HG03103 (cell line): Measurements from ENCODE around the gene DNAJC6.
"Not testable (repeated sequence)": the region's sequence is repeated elsewhere in the genome, so short reads cannot be mapped to it uniquely, and the experiment has no call there.

ENCODE experiments used
- ATAC-seq: cut with Tn5 transposase; IDR thresholded peaks from one replicate; pipeline ENCODE4 v1.9.1; 2021; ENCODE audit warnings: low read depth; ENCODE audit not compliant: unreplicated experiment

The DNAJC6 gene

DNA sequence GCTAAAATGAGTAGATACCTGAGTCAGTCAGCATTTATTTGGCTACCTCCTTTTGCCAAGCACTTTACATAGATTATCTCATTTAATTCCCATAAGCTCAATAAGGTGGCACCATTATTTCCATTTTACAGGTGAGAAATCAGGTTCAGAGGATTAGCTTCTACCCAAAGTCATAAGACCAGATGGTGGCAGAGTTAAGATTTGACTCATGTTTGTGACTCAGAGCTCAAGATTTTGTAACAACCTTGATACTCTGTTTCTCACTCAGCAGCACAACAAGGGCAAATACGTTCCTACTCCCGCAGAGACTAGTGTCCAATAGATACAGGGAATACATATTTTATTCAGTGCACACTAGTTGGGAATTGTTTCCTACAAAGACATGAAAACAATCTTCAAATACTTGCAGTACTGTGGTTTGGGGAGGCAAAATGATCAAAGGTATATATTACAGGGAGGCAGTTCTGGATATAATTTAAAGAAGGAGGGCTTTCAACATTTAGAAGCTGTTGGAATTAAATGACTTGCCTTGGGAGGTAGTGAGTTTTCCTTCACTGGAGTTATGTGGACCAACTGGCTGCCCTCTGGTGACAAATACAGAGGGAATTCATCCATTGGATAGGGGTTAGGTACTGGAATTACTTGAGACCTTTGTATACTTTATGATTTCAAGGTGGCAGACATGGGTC, 114.7 kb downstream of the DNAJC6 start:
- no peak for ATAC-seq

DNA sequence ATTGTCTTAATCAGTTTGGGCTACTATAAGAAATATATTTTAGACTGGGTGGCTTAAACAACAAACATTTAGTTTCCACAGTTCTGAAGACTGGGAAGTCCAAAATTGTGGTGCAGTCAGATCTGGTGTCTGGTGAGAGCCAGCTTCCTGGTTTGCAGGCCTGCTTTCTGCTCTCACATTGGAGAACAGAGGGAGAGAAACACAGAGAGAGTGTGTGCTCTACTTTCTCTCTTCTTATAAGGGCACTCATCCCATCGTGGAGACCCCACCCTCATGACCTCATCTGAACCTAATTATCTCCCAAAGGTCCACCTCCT, 115.2 kb downstream of the DNAJC6 start:
- no peak for ATAC-seq

DNA sequence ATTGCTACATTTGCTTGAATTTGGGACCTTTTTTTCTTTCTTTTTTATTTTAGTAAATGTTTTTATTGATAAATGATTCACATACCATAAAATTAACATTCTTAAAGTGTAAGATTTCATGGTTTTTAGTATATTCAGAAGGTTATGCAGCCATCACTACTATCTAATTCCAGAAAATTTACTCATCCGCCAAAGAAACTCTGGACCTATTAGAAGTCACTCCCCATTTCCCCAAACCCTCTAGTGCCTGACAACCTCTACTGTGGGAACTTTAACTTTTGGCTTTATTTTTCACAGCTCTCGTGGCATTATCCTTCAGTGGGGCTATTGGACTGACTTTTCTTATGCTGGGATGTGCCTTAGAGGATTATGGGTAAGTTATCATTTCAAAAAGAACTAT, 115.7 kb downstream of the DNAJC6 start:
- no peak for ATAC-seq

GRCh38 chr1:65425697-65426096, 116.4 kb downstream of the DNAJC6 start:
- no peak for ATAC-seq

- no peak for ATAC-seq
These were observed 119.7 kb downstream of the DNAJC6 start for GRCh38 chr1:65429078-65429477.

DNA sequence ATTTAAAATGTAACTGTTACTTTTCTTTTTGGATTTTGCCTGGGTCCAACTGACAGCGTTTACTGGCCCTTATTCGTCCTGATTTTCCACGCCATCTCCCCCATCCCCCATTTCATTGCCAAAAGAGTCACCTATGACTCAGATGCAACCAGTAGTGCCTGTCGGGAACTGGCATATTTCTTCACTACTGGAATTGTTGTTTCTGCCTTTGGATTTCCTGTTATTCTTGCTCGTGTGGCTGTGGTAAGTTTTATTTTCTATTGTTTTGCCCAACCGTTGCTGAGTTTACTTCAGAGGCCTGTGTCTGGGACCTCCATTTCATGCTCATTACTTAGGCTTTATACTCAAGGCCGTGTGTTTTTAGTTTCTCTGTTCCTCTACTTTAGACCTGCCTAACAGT, 120.5 kb downstream of the DNAJC6 start:
- no peak for ATAC-seq

GRCh38 chr1:65431111-65431705, 121.9 kb downstream of the DNAJC6 start:
- ATAC-seq = peak; percentile 63

DNA sequence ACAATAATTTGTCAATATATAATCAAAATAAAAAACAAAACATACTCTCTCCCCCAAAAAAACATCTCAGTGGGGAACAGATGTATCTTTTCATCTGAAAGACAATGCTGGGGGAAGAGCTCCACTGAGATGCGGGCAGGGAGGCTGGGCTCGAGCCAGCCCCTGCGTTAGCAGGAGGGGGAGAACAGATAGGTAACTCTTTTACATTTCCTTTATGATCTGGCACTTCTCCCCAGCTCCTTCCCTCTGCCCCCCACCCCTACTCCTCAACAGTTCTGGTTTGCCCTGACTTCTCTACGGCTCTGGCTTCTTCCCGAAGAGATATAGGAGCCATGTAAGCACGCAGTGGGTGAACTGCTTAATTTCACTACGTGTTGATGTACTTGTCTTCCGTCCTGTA, 123.6 kb downstream of the DNAJC6 start:
- ATAC-seq = no peak

- ATAC-seq = no peak
These were observed 124.9 kb downstream of the DNAJC6 start for GRCh38 chr1:65434255-65434654.

DNA sequence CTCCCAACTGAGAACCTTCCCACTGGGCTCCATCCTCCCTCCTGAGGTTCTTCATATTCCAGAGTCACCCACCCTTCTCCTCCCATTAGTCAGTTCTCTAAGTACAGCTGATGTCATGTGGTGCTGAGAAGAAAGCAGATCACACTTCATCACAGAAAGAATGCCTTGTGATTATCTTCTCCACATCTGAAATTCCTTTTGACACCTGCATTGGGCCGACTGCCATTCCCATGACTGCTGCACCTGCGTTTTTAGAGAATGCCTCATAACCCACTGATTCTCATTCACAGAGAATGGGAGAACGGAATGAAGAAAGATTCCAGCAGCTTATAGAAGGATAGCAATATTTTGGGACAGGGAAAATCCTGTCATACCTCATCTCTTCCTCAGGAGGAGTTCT, 125.4 kb downstream of the DNAJC6 start:
- no peak for ATAC-seq

GRCh38 chr1:65435987-65436386, 126.6 kb downstream of the DNAJC6 start:
- no peak for ATAC-seq

DNA sequence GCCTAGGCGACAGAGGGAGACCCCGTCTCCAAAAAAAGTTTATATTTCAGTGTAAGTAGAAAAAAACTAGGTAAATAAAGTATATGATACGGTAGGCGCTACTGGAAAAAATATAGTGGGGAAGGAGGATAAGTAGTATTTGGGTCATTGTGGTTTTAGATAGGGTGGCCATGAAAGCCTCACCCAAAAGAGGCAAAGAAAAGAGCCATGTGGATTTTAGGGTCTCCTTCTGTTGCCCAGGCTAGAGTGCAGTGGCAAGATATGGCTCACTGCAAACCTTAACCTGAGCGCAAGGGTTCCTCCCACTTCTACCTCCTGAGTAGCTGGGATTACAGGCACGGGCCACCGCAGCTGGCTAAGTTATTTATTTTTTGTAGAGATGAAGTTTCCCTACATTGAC, 128.3 kb downstream of the DNAJC6 start:
- ATAC-seq = no peak

DNA sequence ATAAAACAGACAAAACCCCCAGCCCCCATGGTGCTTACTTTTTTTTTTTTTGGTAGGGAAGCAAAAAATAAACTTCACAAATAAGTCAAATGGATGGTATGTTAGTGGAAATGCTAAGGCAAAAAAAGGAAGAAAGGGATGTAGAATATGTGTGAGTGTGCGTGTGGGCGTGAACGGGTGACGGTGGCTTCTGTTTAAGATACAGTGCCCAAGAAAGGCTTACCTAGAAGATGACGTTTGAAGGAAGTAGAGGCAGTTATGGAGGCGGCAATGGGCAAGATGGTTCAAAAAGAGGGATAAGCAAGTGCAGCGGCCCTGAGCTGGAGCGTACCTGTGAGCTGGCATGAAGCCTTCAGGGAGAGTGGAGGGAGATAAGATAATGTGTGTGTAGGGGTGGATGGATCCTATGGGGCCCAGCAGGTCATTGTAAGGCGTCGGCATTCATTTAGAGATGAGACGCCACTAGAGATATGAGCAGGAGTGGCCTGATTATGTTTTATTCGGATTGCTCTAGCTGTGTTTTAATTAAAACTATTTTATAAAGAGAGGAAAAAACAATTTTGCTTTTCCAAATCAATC, 131.1 kb downstream of the DNAJC6 start:
- ATAC-seq = no peak

- no peak for ATAC-seq
These were observed 131.6 kb downstream of the DNAJC6 start for GRCh38 chr1:65440915-65441314.

- no peak for ATAC-seq
These were observed 132.1 kb downstream of the DNAJC6 start for GRCh38 chr1:65441464-65441863.

- no peak for ATAC-seq
These were observed 133.1 kb downstream of the DNAJC6 start for GRCh38 chr1:65442442-65442841.

GRCh38 chr1:65443647-65444046, 134.3 kb downstream of the DNAJC6 start:
- no peak for ATAC-seq

- no peak for ATAC-seq
These were observed 134.8 kb downstream of the DNAJC6 start for GRCh38 chr1:65444128-65444640.

GRCh38 chr1:65445837-65446236, 136.5 kb downstream of the DNAJC6 start:
- ATAC-seq = no peak

GRCh38 chr1:65449214-65449823, 140.0 kb downstream of the DNAJC6 start:
- no peak for ATAC-seq

DNA sequence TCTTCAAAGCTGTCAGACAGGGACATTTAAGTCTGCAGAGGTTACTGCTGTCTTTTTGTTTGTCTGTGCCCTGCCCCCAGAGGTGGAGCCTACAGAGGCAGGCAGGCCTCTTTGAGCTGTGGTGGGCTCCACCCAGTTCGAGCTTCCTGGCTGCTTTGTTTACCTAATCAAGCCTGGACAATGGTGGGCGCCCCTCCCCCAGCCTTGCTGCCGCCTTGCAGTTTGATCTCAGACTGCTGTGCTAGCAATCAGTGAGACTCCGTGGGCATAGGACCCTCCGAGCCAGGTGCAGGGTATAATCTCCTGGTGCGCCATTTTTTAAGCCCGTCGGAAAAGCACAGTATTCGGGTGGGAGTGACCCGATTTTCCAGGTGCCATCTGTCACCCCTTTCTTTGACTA, 146.3 kb downstream of the DNAJC6 start:
- not testable (repeated sequence) for ATAC-seq

GRCh38 chr1:65456481-65456880, 147.1 kb downstream of the DNAJC6 start:
- ATAC-seq = no peak
